ENCODE data around the gene CPE.
"Not testable (repeated sequence)": the region's sequence is repeated elsewhere in the genome, so short reads cannot be mapped to it uniquely, and the experiment has no call there.

The CPE gene

GRCh38 chr4:165404696-165405095 lies 25.9 kb downstream of the CPE start:
- DNase-seq (ENCODE audit: low read depth) = no peak

GRCh38 chr4:165410214-165410613 lies 31.4 kb downstream of the CPE start:
- no peak for DNase-seq (ENCODE audit: low read depth)

- no peak for DNase-seq (ENCODE audit: low read depth)
Measured at GRCh38 chr4:165415910-165416309, 37.1 kb downstream of the CPE start.

GRCh38 chr4:165418073-165418472 lies 39.3 kb downstream of the CPE start:
- no peak for DNase-seq (ENCODE audit: low read depth)

GRCh38 chr4:165425629-165426028 lies 46.8 kb downstream of the CPE start:
- DNase-seq (ENCODE audit: low read depth) = no peak

- no peak for DNase-seq (ENCODE audit: low read depth)
Measured at GRCh38 chr4:165426331-165426730, 47.5 kb downstream of the CPE start.

- no peak for DNase-seq (ENCODE audit: low read depth)
Measured at GRCh38 chr4:165426823-165427222, 48.0 kb downstream of the CPE start.

- DNase-seq (ENCODE audit: low read depth) = no peak
Measured at GRCh38 chr4:165428957-165429356, 50.1 kb downstream of the CPE start.

GRCh38 chr4:165433529-165433928 lies 54.7 kb downstream of the CPE start:
- DNase-seq (ENCODE audit: low read depth) = no peak

- DNase-seq (ENCODE audit: low read depth) = no peak
Measured at GRCh38 chr4:165437691-165438090, 58.9 kb downstream of the CPE start.

- DNase-seq (ENCODE audit: low read depth) = no peak
Measured at GRCh38 chr4:165439344-165439743, 60.5 kb downstream of the CPE start.

- no peak for DNase-seq (ENCODE audit: low read depth)
Measured at GRCh38 chr4:165439981-165440380, 61.2 kb downstream of the CPE start.

- no peak for DNase-seq (ENCODE audit: low read depth)
Measured at GRCh38 chr4:165440415-165441158, 61.8 kb downstream of the CPE start.

GRCh38 chr4:165443276-165443675 lies 64.5 kb downstream of the CPE start:
- no peak for DNase-seq (ENCODE audit: low read depth)

- DNase-seq (ENCODE audit: low read depth) = no peak
Measured at GRCh38 chr4:165448700-165449099, 69.9 kb downstream of the CPE start.

GRCh38 chr4:165449333-165449732 lies 70.5 kb downstream of the CPE start:
- no peak for DNase-seq (ENCODE audit: low read depth)

- DNase-seq (ENCODE audit: low read depth) = no peak
Measured at GRCh38 chr4:165450871-165451270, 72.1 kb downstream of the CPE start.

- not testable (repeated sequence) for DNase-seq (ENCODE audit: low read depth)
Measured at GRCh38 chr4:165453140-165453539, 74.3 kb downstream of the CPE start.

- no peak for DNase-seq (ENCODE audit: low read depth)
Measured at GRCh38 chr4:165454426-165454825, 75.6 kb downstream of the CPE start.

- no peak for DNase-seq (ENCODE audit: low read depth)
Measured at GRCh38 chr4:165457793-165458192, 79.0 kb downstream of the CPE start.

GRCh38 chr4:165458471-165458870 lies 79.7 kb downstream of the CPE start:
- no peak for DNase-seq (ENCODE audit: low read depth)

- no peak for DNase-seq (ENCODE audit: low read depth)
Measured at GRCh38 chr4:165461159-165461821, 82.5 kb downstream of the CPE start.

- DNase-seq (ENCODE audit: low read depth) = no peak
Measured at GRCh38 chr4:165462009-165462408, 83.2 kb downstream of the CPE start.

- DNase-seq (ENCODE audit: low read depth) = no peak
Measured at GRCh38 chr4:165464376-165464775, 85.6 kb downstream of the CPE start.
